Renal pelvis (tissue), 4 donors: Measurements from ENCODE around the gene IL5RA. TPM values are rescaled to one million over a fixed set of nuclear protein-coding genes. Genes with fewer than 3 reads are reported as not detected.

Source experiments
- DNase-seq: peaks from one replicate; pipeline ENCODE4 v3.0.0-alpha.2; 2013
- polyA plus RNA-seq, 3 donors: library from polyadenylated mRNA; unstranded; fragments of 120-200 nt; gene quantifications; one replicate each; pipeline ENCODE4 v1.2.1, GENCODE V29; 2013; ENCODE audit not compliant: insufficient read length in 3 of 3

IL5RA gene
- polyA plus RNA-seq, 3 donors = 0.48 to 1.0 (median 0.50) TPM

GRCh38 chr3:3109407-3110298 is 521 bp downstream of the IL5RA start:
- no peak for DNase-seq

- DNase-seq = no peak
Measured at GRCh38 chr3:3107858-3108257, 2.3 kb downstream of the IL5RA start.

GRCh38 chr3:3107181-3107580 is 3.0 kb downstream of the IL5RA start:
- no peak for DNase-seq

- no peak for DNase-seq
Measured at GRCh38 chr3:3105815-3106214, 4.4 kb downstream of the IL5RA start.

GRCh38 chr3:3105246-3105645 is 4.9 kb downstream of the IL5RA start:
- no peak for DNase-seq

GRCh38 chr3:3102751-3103150 is 7.4 kb downstream of the IL5RA start:
- no peak for DNase-seq

- no peak for DNase-seq
Measured at GRCh38 chr3:3101660-3102458, 8.3 kb downstream of the IL5RA start.

- DNase-seq = no peak
Measured at GRCh38 chr3:3097958-3098357, 12.2 kb downstream of the IL5RA start.

- no peak for DNase-seq
Measured at GRCh38 chr3:3089017-3089416, 21.2 kb downstream of the IL5RA start.

- DNase-seq = no peak
Measured at GRCh38 chr3:3087716-3088465, 22.3 kb downstream of the IL5RA start.

GRCh38 chr3:3087279-3087678 is 22.9 kb downstream of the IL5RA start:
- DNase-seq = no peak

- no peak for DNase-seq
Measured at GRCh38 chr3:3086239-3086638, 23.9 kb downstream of the IL5RA start.

GRCh38 chr3:3085782-3086181 is 24.4 kb downstream of the IL5RA start:
- no peak for DNase-seq

GRCh38 chr3:3084890-3085289 is 25.3 kb downstream of the IL5RA start:
- DNase-seq = no peak

GRCh38 chr3:3082234-3082924 is 27.8 kb downstream of the IL5RA start:
- DNase-seq = no peak

- DNase-seq = no peak
Measured at GRCh38 chr3:3081381-3082233, 28.6 kb downstream of the IL5RA start.

GRCh38 chr3:3080309-3080708 is 29.9 kb downstream of the IL5RA start:
- no peak for DNase-seq

GRCh38 chr3:3074551-3075257 is 35.5 kb downstream of the IL5RA start:
- no peak for DNase-seq

GRCh38 chr3:3071136-3071535 is 39.0 kb downstream of the IL5RA start:
- DNase-seq = peak; percentile 24

- DNase-seq = no peak
Measured at GRCh38 chr3:3069723-3070122, 40.5 kb downstream of the IL5RA start.
